Measurements from ENCODE around the gene ZNF816. TPM values are rescaled to one million over a fixed set of nuclear protein-coding genes. Genes with fewer than 3 reads are reported as not detected.
A peak's percentile ranks its signal among the peaks of the same experiment; 100 is the strongest.
"Not testable (repeated sequence)": the region's sequence is repeated elsewhere in the genome, so short reads cannot be mapped to it uniquely, and the experiment has no call there.

ZNF816 gene
- total RNA-seq, 1 donor from 2014 or later: 25.3 TPM

- Mint-ChIP-seq H3K4me3 (ENCODE audit: low read depth) (peak overlapping the region; percentile 43), H3K27me3 (no peaks in the 10 kb centered on the region), H3K36me3 (ENCODE audit: insufficient read depth) (peaks cover 31% of the 10 kb centered on the region), H3K4me1 (ENCODE audit: low read depth) (peaks cover 45% of the 10 kb centered on the region), H3K9me3 (ENCODE audit: low read depth) (no peaks in the 10 kb centered on the region), H3K27ac (peak overlapping the region; percentile 97)
- TF ChIP-seq CTCF (IDR thresholded peaks at IDR 0.05; ENCODE audit: unreplicated experiment): no peak
- DNase-seq (ENCODE audit: low spot score, unreplicated experiment): no peak
Measured at GRCh38 chr19:52936151-52936953, 26.3 kb downstream of the ZNF816 start.

GRCh38 chr19:52935434-52935833 is 27.2 kb downstream of the ZNF816 start:
- H3K4me3 Mint-ChIP-seq (ENCODE audit: low read depth): no peak overlapping the region
- TF ChIP-seq CTCF (IDR thresholded peaks at IDR 0.05; ENCODE audit: unreplicated experiment): no peak
- H3K27me3 Mint-ChIP-seq: no peaks in the 10 kb centered on the region
- no peak for DNase-seq (ENCODE audit: low spot score, unreplicated experiment)
- peaks cover 42% of the 10 kb centered on the region for H3K4me1 Mint-ChIP-seq (ENCODE audit: low read depth)
- peaks cover 31% of the 10 kb centered on the region for H3K36me3 Mint-ChIP-seq (ENCODE audit: insufficient read depth)
- peak overlapping the region; percentile 97 for H3K27ac Mint-ChIP-seq
- H3K9me3 Mint-ChIP-seq (ENCODE audit: low read depth): no peaks in the 10 kb centered on the region

GRCh38 chr19:52924641-52925040 is 38.0 kb downstream of the ZNF816 start:
- H3K4me3 Mint-ChIP-seq (ENCODE audit: low read depth); H3K27me3 Mint-ChIP-seq; H3K9me3 Mint-ChIP-seq (ENCODE audit: low read depth); DNase-seq (ENCODE audit: low spot score, unreplicated experiment): not testable (repeated sequence)
- Mint-ChIP-seq H3K27ac (peak overlapping the region; percentile 71), H3K4me1 (ENCODE audit: low read depth) (peaks cover 26% of the 10 kb centered on the region), H3K36me3 (ENCODE audit: insufficient read depth) (peaks cover 29% of the 10 kb centered on the region)

GRCh38 chr19:52923778-52924593 is 38.7 kb downstream of the ZNF816 start:
- peaks cover 26% of the 10 kb centered on the region for H3K4me1 Mint-ChIP-seq (ENCODE audit: low read depth)
- peak overlapping the region; percentile 90 for H3K4me3 Mint-ChIP-seq (ENCODE audit: low read depth)
- peak overlapping the region; percentile 98 for H3K27ac Mint-ChIP-seq
- TF ChIP-seq CTCF (IDR thresholded peaks at IDR 0.05; ENCODE audit: unreplicated experiment): no peak
- peaks cover 24% of the 10 kb centered on the region for H3K36me3 Mint-ChIP-seq (ENCODE audit: insufficient read depth)
- DNase-seq (ENCODE audit: low spot score, unreplicated experiment): no peak
- H3K9me3 Mint-ChIP-seq (ENCODE audit: low read depth): no peaks in the 10 kb centered on the region
- H3K27me3 Mint-ChIP-seq: no peaks in the 10 kb centered on the region

- TF ChIP-seq CTCF (IDR thresholded peaks at IDR 0.05; ENCODE audit: unreplicated experiment): no peak
- DNase-seq (ENCODE audit: low spot score, unreplicated experiment): peak; percentile 85
- peaks cover 26% of the 10 kb centered on the region for H3K4me1 Mint-ChIP-seq (ENCODE audit: low read depth)
- no peaks in the 10 kb centered on the region for H3K9me3 Mint-ChIP-seq (ENCODE audit: low read depth)
- H3K27ac Mint-ChIP-seq: peak within 1 kb of the TSS; percentile 98
- H3K27me3 Mint-ChIP-seq: no peaks in the 10 kb centered on the region
- peak within 1 kb of the TSS; percentile 90 for H3K4me3 Mint-ChIP-seq (ENCODE audit: low read depth)
- H3K36me3 Mint-ChIP-seq (ENCODE audit: insufficient read depth): peaks cover 17% of the 10 kb centered on the region
Measured at GRCh38 chr19:52922841-52923777, 39.6 kb downstream of the ZNF816 start, which contains the start of gene ZNF888. TSS of gene ZNF888 (minus strand) at chr19:52923428. CDS start at chr19:52917873, 5,555 bp downstream.
